HG03354 (cell line): ENCODE data around the gene CEACAM20.
"Not testable (repeated sequence)": the region's sequence is repeated elsewhere in the genome, so short reads cannot be mapped to it uniquely, and the experiment has no call there.

Experiments used
- ATAC-seq: cut with Tn5 transposase; IDR thresholded peaks from one replicate; pipeline ENCODE4 v1.9.1; 2021; ENCODE audit warnings: mild to moderate bottlenecking; ENCODE audit not compliant: unreplicated experiment, poor library complexity, severe bottlenecking

Gene CEACAM20

GRCh38 chr19:44499559-44499958 is 29.9 kb downstream of the CEACAM20 start:
- no peak for ATAC-seq

DNA sequence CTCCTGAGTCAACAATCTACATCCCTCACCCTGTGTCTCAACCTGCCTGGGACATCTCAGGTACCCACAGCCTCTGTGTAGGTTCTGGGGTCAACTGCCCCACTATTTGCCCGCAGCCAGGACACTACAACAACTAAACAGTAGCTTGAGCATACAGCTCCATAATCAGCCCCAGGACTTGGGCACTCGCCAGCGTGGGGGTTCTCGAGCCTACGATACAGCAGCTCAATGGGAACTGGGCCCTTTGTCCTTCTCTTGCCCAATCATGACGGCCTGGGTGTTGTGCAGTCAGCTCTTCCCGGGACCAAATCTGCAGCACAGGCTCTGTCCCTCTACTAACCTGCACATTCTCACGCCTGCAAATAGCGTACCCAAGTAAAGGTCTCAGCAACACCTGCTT is 30.5 kb downstream of the CEACAM20 start:
- no peak for ATAC-seq

- ATAC-seq: no peak
These were observed 32.8 kb downstream of the CEACAM20 start for GRCh38 chr19:44496711-44497110.

DNA sequence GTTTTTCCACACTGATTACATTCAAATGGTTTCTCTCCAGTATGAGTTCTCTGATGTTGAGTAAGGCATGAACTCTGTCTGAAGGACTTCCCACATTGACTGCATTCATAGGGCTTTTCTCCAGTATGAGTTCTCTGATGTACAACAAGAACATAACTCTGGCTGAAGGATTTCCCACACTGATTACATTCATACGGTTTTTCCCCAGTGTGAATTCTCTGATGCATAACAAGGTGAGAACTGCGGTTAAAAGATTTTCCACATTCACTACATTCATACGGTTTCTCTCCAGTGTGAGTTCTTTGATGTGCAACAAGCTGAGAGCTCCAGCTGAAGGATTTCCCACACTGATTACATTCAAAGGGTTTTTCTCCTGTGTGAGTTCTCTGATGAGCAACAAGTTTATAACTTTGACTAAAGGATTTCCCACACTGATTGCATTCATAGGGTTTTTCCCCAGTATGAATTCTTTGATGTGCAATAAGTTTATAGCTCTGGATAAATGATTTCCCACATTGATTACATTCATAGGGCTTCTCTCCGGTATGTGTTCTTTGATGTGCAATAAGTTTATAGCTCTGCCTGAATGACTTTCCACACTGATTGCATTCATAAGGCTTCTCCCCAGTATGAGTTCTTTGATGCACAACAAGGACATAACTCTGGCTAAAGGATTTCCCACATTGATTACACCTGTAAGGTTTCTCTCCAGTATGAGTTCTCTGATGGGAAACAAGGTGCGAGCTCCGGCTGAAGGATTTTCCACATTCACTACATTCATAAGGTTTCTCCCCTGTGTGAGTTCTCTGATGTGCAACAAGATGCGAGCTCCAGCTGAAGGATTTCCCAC is 52.7 kb downstream of the CEACAM20 start:
- no peak for ATAC-seq

GRCh38 chr19:44468730-44469129 is 60.7 kb downstream of the CEACAM20 start:
- not testable (repeated sequence) for ATAC-seq

GRCh38 chr19:44462600-44463286 is 66.7 kb downstream of the CEACAM20 start:
- ATAC-seq: not testable (repeated sequence)
